K562 (cell line): ENCODE measurements around the gene GATA2. TPM values are rescaled to one million over a fixed set of nuclear protein-coding genes. Genes with fewer than 3 reads are reported as not detected.

ENCODE experiments used
- CTCF ChIP-seq, 3 experiments: IDR thresholded peaks in 2 of 3; conservative IDR thresholded peaks in 1 of 3; 2 replicates each; pipeline ENCODE4 v1.5.1; 2011 to 2012; ENCODE audit warnings: low read length in 3 of 3, mild to moderate bottlenecking in 3 of 3, control low read depth in 2 of 3, improper control_type of control experiment in 1 of 3, inconsistent platforms in 1 of 3, low read depth in 1 of 3, mixed read lengths in 1 of 3, moderate library complexity in 1 of 3; ENCODE audit not compliant: insufficient read depth in 2 of 3
- CXXC5 ChIP-seq: fragments of 250-450 bp; sonication (Bioruptor Pico); IDR thresholded peaks from 2 replicates; pipeline ENCODE4 v1.8.0; 2022; ENCODE audit warnings: inconsistent platforms, mild to moderate bottlenecking, moderate library complexity
- E2F4 ChIP-seq: sonication (generic); formaldehyde crosslinking; IDR thresholded peaks from 2 replicates; pipeline ENCODE4 v1.8.0; 2022; ENCODE audit warnings: mild to moderate bottlenecking, low read depth, missing genetic modification reagents
- EHMT2 ChIP-seq: fragments of 450-650 bp; IDR thresholded peaks from 2 replicates; pipeline ENCODE4 v1.6.1; 2018; ENCODE audit warnings: antibody characterized with exemption
- HINFP ChIP-seq: fragments of 450-650 bp; conservative IDR thresholded peaks from 2 replicates; pipeline ENCODE4 v1.6.1; 2016; ENCODE audit warnings: missing genetic modification characterization, low read depth, mild to moderate bottlenecking, control low read depth, missing compliant biosample characterization
- KDM1A ChIP-seq, 2 experiments: fragments of 450-650 bp; IDR thresholded peaks; 2 replicates each; pipeline ENCODE4 v1.6.1; 2016; ENCODE audit warnings: mild to moderate bottlenecking in 2 of 2
- KDM5B ChIP-seq: fragments of 200-600 bp; sonication (generic); IDR thresholded peaks from 2 replicates; pipeline ENCODE4 v1.6.1; 2012; ENCODE audit warnings: low read depth, mild to moderate bottlenecking, moderate library complexity, low read length, control low read depth, inconsistent platforms; ENCODE audit not compliant: insufficient replicate concordance
- MAZ ChIP-seq, 2 experiments: fragments of 450-650 bp in 1 of 2; sonication (generic) in 1 of 2; formaldehyde crosslinking; IDR thresholded peaks in 1 of 2; conservative IDR thresholded peaks in 1 of 2; 2 replicates each; pipeline versions ENCODE4 v1.4.0 to v1.5.0; 2020; ENCODE audit warnings: mild to moderate bottlenecking in 1 of 2, missing genetic modification reagents in 1 of 2
- NCOA4 ChIP-seq: fragments of 450-650 bp; IDR thresholded peaks from 2 replicates; pipeline ENCODE4 v1.6.1; 2018; ENCODE audit warnings: mild to moderate bottlenecking; ENCODE audit not compliant: partially characterized antibody
- NFATC3 ChIP-seq: fragments of 450-650 bp; IDR thresholded peaks from 2 replicates; pipeline ENCODE4 v1.6.1; 2017; ENCODE audit warnings: mild to moderate bottlenecking
- POLR2A ChIP-seq: fragments of 450-650 bp; conservative IDR thresholded peaks from 2 replicates; pipeline ENCODE4 v1.6.1; 2016
- RBFOX2 ChIP-seq: fragments of 200-400 bp; formaldehyde crosslinking; IDR thresholded peaks from 2 replicates; pipeline ENCODE4 v1.6.1; 2017; ENCODE audit warnings: low read depth, mild to moderate bottlenecking, low read length, moderate library complexity
- RHOXF2B ChIP-seq: fragments of 250-450 bp; sonication (Bioruptor Pico); conservative IDR thresholded peaks from 2 replicates; pipeline ENCODE4 v1.5.1; 2021
- RNF2 ChIP-seq: sonication (generic); IDR thresholded peaks from 2 replicates; pipeline ENCODE4 v1.6.1; 2016
- SRF ChIP-seq, 2 experiments: fragments of 250-450, 450-650 bp in 1 of 2; sonication (Bioruptor Pico) in 1 of 2; sonication (generic) in 1 of 2; formaldehyde crosslinking; IDR thresholded peaks; 2 replicates each; pipeline versions ENCODE4 v1.5.0 to v1.5.1; 2020 to 2022; ENCODE audit warnings: mild to moderate bottlenecking in 1 of 2, missing genetic modification reagents in 1 of 2
- TAF15 ChIP-seq: fragments of 200-400 bp; formaldehyde crosslinking; IDR thresholded peaks from 2 replicates; pipeline ENCODE4 v1.6.1; 2017; ENCODE audit warnings: mild to moderate bottlenecking, low read depth, low read length, moderate library complexity
- ZNF224 ChIP-seq: sonication (generic); formaldehyde crosslinking; IDR thresholded peaks from 2 replicates; pipeline ENCODE4 v1.8.0; 2022; ENCODE audit warnings: mild to moderate bottlenecking, missing genetic modification reagents
- ZNF444 ChIP-seq: fragments of 250-450 bp; sonication (Bioruptor Pico); IDR thresholded peaks from 2 replicates; pipeline ENCODE4 v1.4.0; 2020; ENCODE audit warnings: mild to moderate bottlenecking, moderate library complexity
- ZNF586 ChIP-seq: fragments of 450-650 bp; formaldehyde crosslinking; conservative IDR thresholded peaks from 2 replicates; pipeline ENCODE4 v1.4.0; 2020; ENCODE audit warnings: mild to moderate bottlenecking, moderate library complexity
- polyA plus RNA-seq, 8 experiments: library from polyadenylated mRNA; depleted of rRNA in 4 of 8; stranded (reverse) in 5 of 8; unstranded in 3 of 8; fragments of >200 nt; fragmentation: Nextera tagmentation in 2 of 8; fragmentation: Illumina TruSeq in 1 of 8; extraction: Ambion mirVana in 2 of 8; extraction: Trizol in 1 of 8; gene quantifications; 2 replicates each; pipeline versions ENCODE4 v1.2.1 to v1.2.3, GENCODE V29; 2011 to 2014; ENCODE audit warnings: inconsistent platforms in 1 of 8, missing spikeins in 1 of 8
- total RNA-seq, 7 experiments: library from RNA; depleted of rRNA in 6 of 7; stranded (reverse); fragments of >200 nt in 6 of 7; fragmentation: Illumina TruSeq in 2 of 7; extraction: Trizol in 2 of 7; gene quantifications; 2 replicates each; pipeline versions ENCODE4 v1.2.1 to v1.2.3, GENCODE V29; 2011 to 2021; ENCODE audit warnings: low replicate concordance in 1 of 7
- TF ChIP-seq, protein P1 (sequence below): sonication (generic); formaldehyde crosslinking; IDR thresholded peaks from 2 replicates; pipeline ENCODE4 v1.8.1; 2023; ENCODE audit warnings: mild to moderate bottlenecking, missing genetic modification reagents

The GATA2 gene
- total and polyA plus RNA-seq, 9 of the 15 experiments (the other 6 are each of a cell fraction or from before 2014, with no cell fraction given): 8.5 to 218 (median 50.8) TPM

DNA sequence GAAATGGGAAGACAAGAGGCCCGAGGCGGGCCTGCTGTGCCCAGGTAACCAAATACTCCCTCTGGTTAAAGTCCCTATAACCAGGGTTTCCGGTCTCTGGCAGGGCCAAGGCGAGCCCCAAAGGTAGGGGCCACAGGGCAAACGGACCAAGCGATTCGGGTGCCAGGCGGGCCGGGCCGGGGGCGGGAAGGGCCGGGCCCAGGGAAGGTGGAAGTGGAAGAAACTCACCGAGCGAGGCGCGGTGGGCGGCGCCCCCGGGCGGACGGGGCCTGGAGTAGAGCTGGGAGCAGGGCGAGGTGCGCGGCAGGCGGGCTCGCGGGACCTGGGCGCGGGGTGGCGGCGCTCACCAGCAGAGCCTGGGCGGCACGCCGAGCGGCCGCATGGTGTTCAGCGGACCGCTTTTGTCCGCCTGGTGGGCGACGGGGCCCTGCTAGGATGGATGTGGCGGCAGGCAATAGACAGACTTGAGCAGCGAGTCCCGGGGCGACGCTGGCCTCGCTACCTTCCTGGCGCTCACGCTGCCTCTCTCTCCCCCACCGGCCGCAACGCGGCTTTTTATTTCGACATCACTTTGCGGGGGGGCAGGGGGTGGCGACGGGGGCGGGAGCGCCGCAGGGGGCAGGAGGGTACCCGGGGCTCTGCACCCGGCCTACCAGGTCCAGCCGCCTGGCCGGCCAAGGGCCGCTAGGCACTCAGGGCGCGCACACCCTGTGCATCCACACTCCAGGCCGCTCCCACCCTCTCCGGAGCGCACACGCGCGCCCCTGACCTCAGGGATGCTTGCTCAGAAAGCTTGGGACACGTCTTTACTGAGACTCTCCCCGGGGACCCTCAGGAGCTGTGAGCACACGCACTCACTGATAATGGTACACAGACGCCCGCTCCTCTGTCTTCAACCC lies at the start of gene GATA2 (continued):
- TF ChIP-seq CTCF (IDR thresholded peaks at IDR 0.05 in 2 of 3, conservative IDR thresholded peaks at IDR 0.05 in 1 of 3; ENCODE audit: insufficient read depth in 2 of 3, low read depth in 1 of 3, low read length in 3 of 3) (peak in 1 of 3 experiments; percentile 25; a peak in 1 of 6 replicates), KDM5B (peak; percentile 86), ZNF586 (CRISPR knock-in tag) (no peak), MAZ (CRISPR knock-in tag; conservative IDR thresholded peaks at IDR 0.05 in 1 of 2, IDR thresholded peaks at IDR 0.05 in 1 of 2) (no peak; a peak in 1 of 4 replicates), HINFP (tag) (no peak), RNF2 (no peak), ZNF444 (CRISPR knock-in tag) (no peak), NFATC3 (no peak), RHOXF2B (CRISPR knock-in tag) (no peak), ZNF224 (CRISPR knock-in tag) (no peak), NCOA4 (no peak), E2F4 (CRISPR knock-in tag) (no peak), EHMT2 (no peak), POLR2A (peak; percentile 53; the same call in 1 of the 2 replicates), CXXC5 (peak; percentile 18), TAF15 (no peak), RBFOX2 (peak; percentile 61), KDM1A (IDR thresholded peaks at IDR 0.05) (no peak), SRF (CRISPR knock-in tag; IDR thresholded peaks at IDR 0.05) (no peak)
- TF ChIP-seq, protein P1, sequence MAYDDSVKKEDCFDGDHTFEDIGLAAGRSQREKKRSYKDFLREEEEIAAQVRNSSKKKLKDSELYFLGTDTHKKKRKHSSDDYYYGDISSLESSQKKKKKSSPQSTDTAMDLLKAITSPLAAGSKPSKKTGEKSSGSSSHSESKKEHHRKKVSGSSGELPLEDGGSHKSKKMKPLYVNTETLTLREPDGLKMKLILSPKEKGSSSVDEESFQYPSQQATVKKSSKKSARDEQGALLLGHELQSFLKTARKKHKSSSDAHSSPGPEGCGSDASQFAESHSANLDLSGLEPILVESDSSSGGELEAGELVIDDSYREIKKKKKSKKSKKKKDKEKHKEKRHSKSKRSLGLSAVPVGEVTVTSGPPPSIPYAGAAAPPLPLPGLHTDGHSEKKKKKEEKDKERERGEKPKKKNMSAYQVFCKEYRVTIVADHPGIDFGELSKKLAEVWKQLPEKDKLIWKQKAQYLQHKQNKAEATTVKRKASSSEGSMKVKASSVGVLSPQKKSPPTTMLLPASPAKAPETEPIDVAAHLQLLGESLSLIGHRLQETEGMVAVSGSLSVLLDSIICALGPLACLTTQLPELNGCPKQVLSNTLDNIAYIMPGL (CRISPR knock-in tag): no peak
